Kidney glomerular epithelial cell (primary cell): Measurements from ENCODE around the gene TADA3.

ENCODE experiments used
- DNase-seq: peaks from one replicate; lab custom pipeline; 2025; lab: John Stamatoyannopoulos, UW

Gene TADA3

GRCh38 chr3:9760779-9761505 is 31.3 kb downstream of the TADA3 start:
- DNase-seq, result no peak

DNA sequence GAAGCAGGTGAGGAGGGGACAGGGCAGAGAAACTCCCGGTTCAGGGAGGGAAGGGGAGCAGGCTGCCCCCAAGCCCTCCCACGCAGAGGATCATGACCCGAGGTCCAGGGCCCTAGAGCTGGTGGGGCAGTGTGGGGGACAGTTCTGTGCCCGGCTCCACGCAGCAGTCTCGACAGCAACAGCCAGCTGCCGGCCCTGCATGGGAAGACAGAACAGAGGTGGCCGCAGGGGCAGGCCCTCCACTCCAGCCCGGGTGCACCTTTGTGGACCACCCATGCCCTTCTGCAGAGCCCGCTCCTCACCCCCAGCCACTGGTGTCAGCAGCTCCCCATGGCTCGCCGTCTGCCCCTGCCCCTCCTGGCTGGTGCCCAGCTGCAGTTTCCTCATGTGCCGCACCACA is 34.8 kb downstream of the TADA3 start:
- DNase-seq, result no peak

GRCh38 chr3:9754678-9755077 is 37.6 kb downstream of the TADA3 start:
- no peak for DNase-seq

- DNase-seq, result no peak
Observed at GRCh38 chr3:9750556-9751411, 41.5 kb downstream of the TADA3 start.

DNA sequence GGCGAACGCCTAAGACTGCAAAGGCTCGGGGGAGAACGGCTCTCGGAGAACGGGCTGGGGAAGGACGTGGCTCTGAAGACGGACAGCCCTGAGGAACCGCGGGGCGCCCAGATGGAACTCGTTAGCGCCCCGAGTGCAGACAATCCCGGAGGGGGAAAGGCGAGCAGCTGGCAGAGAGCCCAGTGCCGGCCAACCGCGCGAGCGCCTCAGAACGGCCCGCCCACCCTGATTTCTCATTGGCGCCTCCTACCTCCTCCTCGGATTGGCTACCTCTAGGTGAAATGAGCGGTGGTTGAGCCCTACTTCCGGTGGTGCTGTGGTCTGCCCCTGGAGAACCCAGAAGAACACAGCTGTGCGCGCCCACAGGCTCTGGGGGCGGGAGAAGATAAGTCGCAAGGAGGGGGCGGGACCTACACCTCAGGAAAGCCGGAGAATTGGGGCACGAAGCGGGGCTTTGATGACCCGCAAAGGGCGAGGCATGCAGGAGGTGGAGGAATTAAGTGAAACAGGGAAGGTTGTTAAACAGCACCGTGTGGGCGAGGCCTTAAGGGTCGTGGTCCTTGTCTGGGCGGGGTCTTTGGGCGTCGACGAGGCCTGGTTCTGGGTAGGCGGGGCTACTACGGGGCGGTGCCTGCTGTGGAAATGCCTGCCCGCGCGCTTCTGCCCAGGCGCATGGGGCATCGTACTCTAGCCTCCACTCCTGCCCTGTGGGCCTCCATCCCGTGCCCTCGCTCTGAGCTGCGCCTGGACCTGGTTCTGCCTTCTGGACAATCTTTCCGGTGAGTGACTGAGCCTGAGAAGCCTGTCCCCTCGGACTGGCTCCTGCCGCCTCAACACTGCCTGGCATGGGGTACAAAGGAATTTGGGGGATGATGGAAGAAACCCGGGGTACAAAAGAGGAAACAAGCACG is 42.4 kb downstream of the TADA3 start, which contains the start of gene OGG1:
Gene OGG1, plus strand, starts transcription at position 308 of the 911 bp plus-strand sequence. Its CDS starts 335 bp downstream, at position 643.
- peak; percentile 96 for DNase-seq

GRCh38 chr3:9749296-9749644 is 43.0 kb downstream of the TADA3 start:
- no peak for DNase-seq

GRCh38 chr3:9748031-9748430 is 44.2 kb downstream of the TADA3 start:
- DNase-seq, result no peak

DNA sequence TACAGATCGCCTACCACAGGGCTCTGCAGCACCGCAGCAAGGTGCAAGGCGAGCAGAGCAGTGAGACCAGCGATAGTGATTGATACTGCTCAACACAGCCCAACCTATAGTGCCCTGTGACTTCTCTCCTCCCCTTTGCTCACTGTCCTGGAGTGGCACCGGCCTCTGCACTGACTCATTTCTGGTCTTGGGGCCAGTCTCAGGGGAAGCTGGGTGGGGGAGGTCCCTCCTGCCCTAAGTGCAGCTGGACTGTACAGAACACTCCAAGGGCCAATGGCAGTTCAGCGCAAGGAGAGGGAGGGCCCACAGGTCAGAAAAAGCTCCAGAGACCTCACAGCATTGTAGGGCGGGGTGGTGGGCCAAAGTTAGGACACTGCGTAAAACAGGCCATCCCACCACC is 45.0 kb downstream of the TADA3 start:
- no peak for DNase-seq

DNA sequence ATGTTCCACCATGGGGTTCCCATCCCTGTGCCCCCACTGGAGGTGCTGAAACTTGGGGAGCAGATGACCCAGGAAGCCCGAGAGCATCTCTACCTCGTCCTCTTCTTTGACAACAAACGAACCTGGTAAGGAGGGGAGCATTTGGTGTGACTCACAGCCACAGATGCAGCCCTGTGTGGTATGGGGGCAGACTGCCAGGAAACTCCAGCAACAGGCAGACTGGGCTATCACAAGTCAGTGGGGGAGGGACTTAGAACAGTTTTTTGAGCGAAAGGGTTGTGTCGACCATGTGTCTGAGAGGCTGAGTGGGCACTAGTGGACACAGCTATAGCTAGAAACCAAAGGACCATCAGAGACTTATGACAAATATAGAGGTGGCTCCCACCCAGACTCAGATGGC is 45.9 kb downstream of the TADA3 start:
- DNase-seq, result no peak

- no peak for DNase-seq
Observed at GRCh38 chr3:9745521-9745920, 46.8 kb downstream of the TADA3 start.

- no peak for DNase-seq
Observed at GRCh38 chr3:9744162-9744561, 48.1 kb downstream of the TADA3 start.

- no peak for DNase-seq
Observed at GRCh38 chr3:9743548-9743947, 48.7 kb downstream of the TADA3 start.

DNA sequence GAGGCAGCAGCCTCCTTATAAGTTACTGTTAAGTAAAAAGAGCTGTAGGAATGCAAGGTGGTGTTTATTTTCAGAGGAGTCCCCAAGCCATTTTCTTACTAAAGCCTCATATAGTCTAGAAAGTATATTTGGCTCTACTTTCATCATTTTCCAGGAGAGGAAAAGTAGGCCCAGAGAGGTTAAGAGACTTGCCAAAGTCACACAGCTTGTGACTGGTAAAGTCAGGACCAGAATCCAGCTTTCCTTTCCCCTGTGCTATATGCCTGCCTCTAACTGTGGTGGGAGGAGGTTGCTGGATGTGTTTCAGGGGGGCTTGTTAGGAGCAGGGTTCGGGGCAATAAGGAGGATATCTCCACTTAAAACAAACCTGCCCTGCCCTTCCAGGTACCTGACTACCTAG is 49.7 kb downstream of the TADA3 start:
- no peak for DNase-seq

DNA sequence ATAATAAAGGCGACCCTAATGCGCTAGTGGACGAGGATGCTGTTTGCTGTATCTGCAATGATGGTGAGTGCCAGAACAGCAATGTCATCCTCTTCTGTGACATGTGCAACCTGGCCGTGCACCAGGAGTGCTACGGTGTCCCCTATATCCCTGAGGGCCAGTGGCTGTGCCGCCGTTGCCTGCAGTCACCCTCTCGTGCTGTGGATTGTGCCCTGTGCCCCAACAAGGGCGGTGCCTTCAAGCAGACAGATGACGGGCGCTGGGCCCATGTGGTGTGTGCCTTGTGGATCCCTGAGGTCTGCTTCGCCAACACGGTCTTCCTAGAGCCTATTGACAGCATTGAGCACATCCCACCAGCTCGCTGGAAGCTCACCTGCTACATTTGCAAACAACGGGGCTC is 53.1 kb downstream of the TADA3 start:
- DNase-seq, result no peak

- no peak for DNase-seq
Observed at GRCh38 chr3:9736831-9737230, 55.4 kb downstream of the TADA3 start.

DNA sequence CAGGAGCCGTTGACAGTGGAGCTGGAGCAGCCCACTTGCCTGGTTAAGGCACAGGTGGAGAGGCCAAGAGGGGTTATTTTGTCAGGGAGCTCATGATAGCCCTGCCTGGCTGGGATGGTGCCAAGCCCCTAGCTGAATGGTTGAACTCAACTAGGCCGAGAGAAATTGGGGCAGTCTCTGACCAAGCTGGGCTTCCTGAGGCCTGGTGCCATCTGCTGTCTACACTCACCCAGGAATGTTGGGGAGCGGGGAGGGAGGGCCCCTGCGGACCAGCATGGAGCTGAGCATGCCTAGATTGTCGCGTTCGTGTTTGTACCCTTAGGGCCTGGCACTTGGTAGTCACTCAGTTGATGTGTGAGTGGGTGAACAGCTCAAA is 59.5 kb downstream of the TADA3 start:
- DNase-seq, result no peak

GRCh38 chr3:9732080-9732739 is 60.1 kb downstream of the TADA3 start:
- no peak for DNase-seq

GRCh38 chr3:9731206-9732079 is 60.8 kb downstream of the TADA3 start, which contains the start of gene BRPF1:
Gene BRPF1 (plus strand): TSS chr3:9731735. CDS start chr3:9734141, 2,406 bp downstream.
- peak; percentile 96 for DNase-seq

DNA sequence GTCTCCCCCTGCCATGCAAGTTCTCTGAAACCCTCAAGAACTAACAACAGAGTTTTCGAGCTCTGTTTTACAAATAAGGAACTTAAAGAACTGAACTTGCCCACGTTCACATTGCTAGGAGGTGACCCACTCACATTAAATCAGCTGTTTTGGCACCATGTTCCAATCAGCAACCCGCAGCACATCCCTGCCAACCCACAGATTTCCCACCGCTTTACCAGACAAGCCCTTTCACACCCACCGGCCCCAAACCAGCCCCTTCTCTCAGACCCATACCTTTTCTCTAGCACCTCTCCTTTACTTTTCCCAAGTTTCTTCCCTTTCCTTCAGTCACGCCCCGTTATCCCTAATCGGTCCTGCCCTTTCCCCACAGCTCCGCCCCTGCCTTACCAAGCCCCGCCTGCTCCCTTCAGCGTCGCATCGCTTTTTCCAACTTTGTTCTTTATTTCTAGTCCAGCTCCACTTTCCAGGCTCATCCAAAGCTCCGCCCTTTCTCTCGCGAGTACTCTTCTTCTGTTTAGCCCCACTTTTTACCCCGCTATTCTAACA is 61.5 kb downstream of the TADA3 start:
- peak; percentile 95 for DNase-seq
